H1 (cell line): Measurements from ENCODE around the gene ARHGEF4. TPM values are rescaled to one million over a fixed set of nuclear protein-coding genes. Genes with fewer than 3 reads are reported as not detected.

Experiments
- CTCF ChIA-PET: fragments of 300-600 bp; sonication (Branson Sonifier 250); formaldehyde crosslinking; loops from one replicate; lab custom pipeline; 2021; ENCODE audit not compliant: partially characterized antibody; lab: Charles Lee
- POLR2A ChIA-PET: fragments of 300-600 bp; sonication (Branson Sonifier 250); formaldehyde crosslinking; loops from one replicate; lab custom pipeline; 2021; ENCODE audit warnings: inconsistent platforms; ENCODE audit not compliant: partially characterized antibody; lab: Charles Lee
- DNase-seq, 2 experiments: peaks; one replicate each; pipeline versions ENCODE4 v3.0.0 to v3.0.0-alpha.2; 2010 to 2022; ENCODE audit warnings: low spot score in 2 of 2, low read depth in 1 of 2, mixed read lengths in 1 of 2
- FAIRE-seq: peaks from 2 replicates; lab custom pipeline; 2011; peaks lifted over from hg19 to GRCh38; lab: Jason Lieb, UNC
- H2AFZ ChIP-seq: 2 replicates; pipeline ENCODE4 v1.8.1; 2012; ENCODE audit warnings: low read length, inconsistent platforms
- H2AK5ac ChIP-seq: 2 replicates; pipeline ENCODE4 v1.6.1; 2013; ENCODE audit warnings: low read depth, low read length
- H2BK120ac ChIP-seq: replicated peaks from 2 replicates; pipeline ENCODE3; 2013; ENCODE audit warnings: low read depth, low read length, inconsistent platforms
- H2BK12ac ChIP-seq: 2 replicates; pipeline ENCODE4 v1.6.1; 2013; ENCODE audit warnings: low read depth, low read length
- H2BK15ac ChIP-seq: 2 replicates; pipeline ENCODE4 v1.6.1; 2013; ENCODE audit warnings: low read length
- H2BK20ac ChIP-seq: 2 replicates; pipeline ENCODE4 v1.6.1; 2013; ENCODE audit warnings: low read length
- H2BK5ac ChIP-seq: 2 replicates; pipeline ENCODE4 v1.6.1; 2013; ENCODE audit warnings: low read depth, low read length
- H3K14ac ChIP-seq: 2 replicates; pipeline ENCODE4 v1.6.1; 2013; ENCODE audit warnings: inconsistent platforms; ENCODE audit not compliant: insufficient read length
- H3K18ac ChIP-seq: 2 replicates; pipeline ENCODE4 v1.6.1; 2013; ENCODE audit warnings: low read length; ENCODE audit errors: extremely low read depth
- H3K23ac ChIP-seq: 2 replicates; pipeline ENCODE4 v1.6.1; 2013; ENCODE audit warnings: inconsistent platforms; ENCODE audit not compliant: insufficient read length
- H3K23me2 ChIP-seq: 2 replicates; pipeline ENCODE4 v1.6.1; 2013; ENCODE audit warnings: low read depth, low read length
- H3K27ac ChIP-seq: 2 replicates; pipeline ENCODE4 v1.6.1; 2011; ENCODE audit warnings: low read depth, low read length, inconsistent platforms
- H3K27me3 ChIP-seq, 4 experiments: replicated peaks in 1 of 4; 1 replicate in 1 of 4; 2 replicates in 3 of 4; pipeline versions ENCODE4 v1.6.1 to v1.8.1; 2011 to 2013; ENCODE audit warnings: low read length in 3 of 4, mild to moderate bottlenecking in 3 of 4, inconsistent platforms in 2 of 4, mixed read lengths in 2 of 4, moderate library complexity in 1 of 4; ENCODE audit not compliant: control insufficient read depth in 3 of 4, insufficient read depth in 3 of 4; ENCODE audit errors: extremely low read depth in 1 of 4
- H3K36me3 ChIP-seq, 4 experiments: 2 replicates each; pipeline versions ENCODE4 v1.6.1 to v1.8.1; 2011 to 2013; ENCODE audit warnings: mild to moderate bottlenecking in 4 of 4, low read length in 3 of 4, moderate library complexity in 2 of 4, control low read depth in 1 of 4, inconsistent platforms in 1 of 4; ENCODE audit not compliant: insufficient read depth in 4 of 4, control insufficient read depth in 2 of 4
- H3K4ac ChIP-seq: replicated peaks from 2 replicates; pipeline ENCODE3; 2013; ENCODE audit warnings: low read length, low read depth, mixed read lengths, inconsistent platforms; ENCODE audit not compliant: insufficient read length
- H3K4me1 ChIP-seq, 4 experiments: replicated peaks in 1 of 4; 1 replicate in 1 of 4; 2 replicates in 3 of 4; pipeline versions ENCODE4 v1.6.1 to v1.8.1; 2011 to 2013; ENCODE audit warnings: low read length in 3 of 4, inconsistent platforms in 2 of 4, mixed read lengths in 1 of 4; ENCODE audit not compliant: insufficient read depth in 4 of 4, control insufficient read depth in 3 of 4
- H3K4me2 ChIP-seq, 2 experiments: 2 replicates each; pipeline versions ENCODE4 v1.6.1 to v1.8.1; 2011 to 2013; ENCODE audit warnings: low read depth in 2 of 2, low read length in 2 of 2, control low read depth in 1 of 2, inconsistent platforms in 1 of 2, mild to moderate bottlenecking in 1 of 2; ENCODE audit not compliant: insufficient read depth in 1 of 2
- H3K4me3 ChIP-seq, 4 experiments: fragments of 200-600, 300-600 bp in 1 of 4; sonication (generic), shearing (Covaris generic), sonication (Bioruptor Twin) in 1 of 4; 2 replicates each; pipeline versions ENCODE4 v1.5.1 to v1.8.1; 2011 to 2016; ENCODE audit warnings: low read length in 4 of 4, low read depth in 3 of 4, control low read depth in 2 of 4, inconsistent platforms in 2 of 4, mild to moderate bottlenecking in 2 of 4, mixed read lengths in 1 of 4, moderate library complexity in 1 of 4; ENCODE audit not compliant: insufficient read depth in 2 of 4; ENCODE audit errors: extremely low read depth in 1 of 4
- H3K56ac ChIP-seq: replicated peaks from 2 replicates; pipeline ENCODE3; 2013; ENCODE audit warnings: low read depth, mild to moderate bottlenecking, mixed read lengths, low read length, inconsistent platforms; ENCODE audit not compliant: insufficient read length
- H3K79me1 ChIP-seq: 2 replicates; pipeline ENCODE4 v1.6.1; 2013; ENCODE audit warnings: low read depth, low read length, control low read depth
- H3K79me2 ChIP-seq, 2 experiments: 2 replicates each; pipeline versions ENCODE4 v1.6.1 to v1.8.1; 2012 to 2013; ENCODE audit warnings: low read length in 2 of 2, mild to moderate bottlenecking in 2 of 2, inconsistent platforms in 1 of 2; ENCODE audit not compliant: insufficient read depth in 2 of 2, control insufficient read depth in 1 of 2
- H3K9ac ChIP-seq, 4 experiments: replicated peaks in 1 of 4; 1 replicate in 1 of 4; 2 replicates in 3 of 4; pipeline versions ENCODE4 v1.6.1 to v1.8.1; 2011 to 2013; ENCODE audit warnings: low read depth in 3 of 4, low read length in 3 of 4, control low read depth in 2 of 4, mild to moderate bottlenecking in 2 of 4, moderate library complexity in 2 of 4, inconsistent platforms in 1 of 4; ENCODE audit errors: extremely low read depth in 1 of 4
- H3K9me3 ChIP-seq, 2 experiments: 2 replicates each; pipeline versions ENCODE4 v1.6.1 to v1.8.1; 2012 to 2013; ENCODE audit warnings: mild to moderate bottlenecking in 2 of 2, moderate library complexity in 2 of 2, control low read depth in 1 of 2, inconsistent platforms in 1 of 2, low read depth in 1 of 2, low read length in 1 of 2, mixed read lengths in 1 of 2; ENCODE audit not compliant: insufficient read depth in 2 of 2
- H4K20me1 ChIP-seq, 2 experiments: replicated peaks in 1 of 2; 2 replicates each; pipeline versions ENCODE3 to v1.8.1; 2011 to 2013; ENCODE audit warnings: inconsistent platforms in 2 of 2, low read length in 2 of 2, mild to moderate bottlenecking in 1 of 2; ENCODE audit not compliant: insufficient read depth in 2 of 2, control insufficient read depth in 1 of 2
- H4K5ac ChIP-seq: 2 replicates; pipeline ENCODE4 v1.6.1; 2013; ENCODE audit warnings: low read length, low read depth, mixed read lengths, inconsistent platforms; ENCODE audit not compliant: insufficient read length
- H4K8ac ChIP-seq: 2 replicates; pipeline ENCODE4 v1.8.0; 2013; ENCODE audit warnings: mild to moderate bottlenecking, moderate library complexity, low read length, inconsistent platforms; ENCODE audit not compliant: insufficient read depth; ENCODE audit errors: extremely low read depth
- H4K91ac ChIP-seq: replicated peaks from 2 replicates; pipeline ENCODE3; 2013; ENCODE audit warnings: low read length, mixed read lengths, inconsistent platforms; ENCODE audit not compliant: insufficient read length
- RBBP5 ChIP-seq: IDR thresholded peaks from 2 replicates; pipeline ENCODE4 v1.7.1; 2012; ENCODE audit warnings: low read depth, mild to moderate bottlenecking, inconsistent platforms, low read length, moderate library complexity, borderline replicate concordance
- WGBS, 2 experiments: shearing (Covaris generic) in 1 of 2; methylation state at CpG; one replicate each; pipeline versions ENCODE4 v1.1.6 to v1.1.7; 2013 to 2015; ENCODE audit warnings: low lambda C conversion rate in 2 of 2, mixed read lengths in 2 of 2, inconsistent platforms in 1 of 2, low coverage in 1 of 2, missing lambda C conversion rate in 1 of 2; ENCODE audit not compliant: insufficient replicate concordance in 2 of 2, insufficient coverage in 1 of 2, insufficient read length in 1 of 2; ENCODE audit errors: extremely low coverage in 1 of 2, missing lambda C conversion rate in 1 of 2; 5-methylcytosine and 5-hydroxymethylcytosine counted together
- polyA plus RNA-seq, 7 experiments: library from polyadenylated mRNA; depleted of rRNA in 3 of 7; stranded (reverse) in 5 of 7; unstranded in 2 of 7; fragments of >200 nt in 5 of 7; fragments of 200-250 nt in 2 of 7; gene quantifications; 1 replicate in 5 of 7; 2 replicates in 1 of 7; 4 replicates in 1 of 7; pipeline versions ENCODE4 v1.2.1 to v1.2.3, GENCODE V29; 2011 to 2013; ENCODE audit warnings: missing spikeins in 2 of 7, mixed read lengths in 2 of 7
- total RNA-seq: library from RNA; stranded (reverse); fragmentation: NEBNext Ultra II Directional; extraction: Animal tissue kit (Norgen Biotek cat#: 25700); gene quantifications from 2 replicates; pipeline ENCODE4 v1.2.1, GENCODE V29; 2021

Gene ARHGEF4
- total and polyA plus RNA-seq, 2 of the 8 experiments (the other 6 are each of a cell fraction or from before 2014, with no cell fraction given) = 10.6 to 14.6 TPM

- Histone ChIP-seq H3K79me1 (no peaks in the 10 kb centered on the region), H3K23ac (no peak overlapping the region), H2BK12ac (no peak overlapping the region), H3K9ac (no peak overlapping the region), H3K36me3 (no peaks in the 10 kb centered on the region), H3K14ac (no peak overlapping the region), H4K20me1 (peaks cover 0 to 4% of the 10 kb centered on the region in 2 experiments), H3K4me3 (no peak overlapping the region), H3K4ac (no peak overlapping the region), H3K23me2 (no peaks in the 10 kb centered on the region), H4K5ac (no peak overlapping the region), H2BK20ac (no peak overlapping the region), H4K8ac (no peak overlapping the region), H3K9me3 (no peaks in the 10 kb centered on the region), H3K4me1 (peaks cover 0 to 2% (median 0%) of the 10 kb centered on the region in 4 experiments; a peak in 1 of 7 replicates), H4K91ac (no peak overlapping the region), H3K18ac (no peak overlapping the region), H3K27ac (no peak overlapping the region), H3K79me2 (no peaks in the 10 kb centered on the region), H3K27me3 (no peaks in the 10 kb centered on the region), H2BK15ac (no peak overlapping the region), H2BK5ac (no peak overlapping the region), H2AK5ac (no peak overlapping the region), H2BK120ac (no peak overlapping the region), H3K56ac (no peak overlapping the region), H3K4me2 (no peak overlapping the region), H2AFZ (no peak overlapping the region)
- POLR2A ChIA-PET = no interaction called here
- FAIRE-seq = no peak
- CTCF ChIA-PET = interaction anchor here (1.2 to 1.7 kb wide), 7 partner anchors 9 to 207 kb away, joined by 4 to 8 read pairs (median 5); no protein-coding TSS in a partner anchor
- 93% methylated on average over 11 of the region's 11 CpGs; no CpG with 5 or more reads in 1 of the 2 experiments for WGBS, 2 experiments
- no peak for TF ChIP-seq RBBP5
- no peak for DNase-seq
These were observed 167.9 kb downstream of the ARHGEF4 start for GRCh38 chr2:131004446-131005209.
